Activated T-cell treated with anti-CD3 and anti-CD28 coated beads for 4 hours (primary cell): ENCODE measurements around the gene PRICKLE2.

Source experiments
- DNase-seq: peaks from one replicate; pipeline ENCODE4 v3.0.0-alpha.2; 2020

Gene PRICKLE2

GRCh38 chr3:64247991-64248646, 22.9 kb upstream of the PRICKLE2 start:
- DNase-seq, result no peak

DNA sequence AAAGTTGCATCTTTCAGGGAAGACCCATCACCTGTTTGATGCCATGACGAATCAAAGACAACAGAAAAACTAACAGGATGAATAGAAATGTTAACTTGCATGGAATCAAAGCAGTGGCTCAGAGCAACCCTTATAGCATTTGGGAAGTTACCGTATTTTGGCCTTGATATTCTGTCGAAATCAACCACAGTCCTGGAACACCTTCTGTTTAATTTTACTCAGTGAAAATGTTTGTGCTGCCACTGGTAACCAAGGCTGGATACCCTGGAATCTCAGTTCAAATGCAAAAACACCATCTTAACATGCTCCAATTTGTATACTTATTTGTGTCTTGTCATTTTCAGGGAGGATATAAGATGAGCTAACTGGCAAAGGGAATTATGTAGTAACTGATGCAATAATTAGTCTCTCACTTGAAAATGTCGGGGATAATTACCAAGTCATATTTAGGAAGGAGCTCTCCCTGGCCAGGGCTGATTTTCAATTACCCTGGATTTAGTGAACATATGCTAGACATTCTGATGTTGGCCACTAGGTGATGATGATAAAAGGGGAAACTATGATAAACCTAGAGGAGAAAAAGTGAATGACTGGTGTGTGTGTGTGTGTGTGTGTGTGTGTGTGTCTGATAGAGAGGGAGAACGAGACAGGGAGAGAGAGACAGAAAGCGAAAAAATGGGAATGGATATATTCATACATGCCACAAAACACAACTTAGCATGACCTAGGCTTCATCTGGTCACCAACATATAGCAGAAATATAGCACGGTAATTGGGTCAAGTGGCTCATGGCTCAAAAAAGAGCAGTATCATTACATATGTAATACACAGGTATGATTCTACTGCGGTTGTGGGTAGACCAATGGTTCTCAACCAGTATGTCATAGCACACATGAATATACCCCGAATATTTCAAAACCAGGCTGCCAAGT, 19.0 kb upstream of the PRICKLE2 start:
- DNase-seq, result no peak

DNA sequence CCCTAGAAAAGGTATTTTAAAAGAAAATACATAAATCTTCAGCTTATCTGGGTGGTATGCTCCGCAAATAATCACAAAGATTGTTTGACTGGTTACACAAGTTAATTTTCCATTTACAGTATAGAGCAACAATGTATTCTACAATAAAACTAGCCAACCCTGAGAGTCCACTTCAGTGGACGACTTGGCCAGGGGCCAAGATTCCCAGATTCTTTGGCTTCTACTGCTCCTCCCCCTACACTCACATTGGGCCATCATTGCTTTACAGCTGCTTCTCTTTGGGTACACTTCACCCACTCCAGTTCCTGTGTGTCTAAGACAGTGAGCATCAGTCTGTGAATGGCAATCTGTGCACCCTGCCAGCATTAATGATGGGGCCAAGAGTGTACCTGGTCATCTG, 17.2 kb upstream of the PRICKLE2 start:
- no peak for DNase-seq

GRCh38 chr3:64240959-64241358, 15.7 kb upstream of the PRICKLE2 start:
- no peak for DNase-seq

DNA sequence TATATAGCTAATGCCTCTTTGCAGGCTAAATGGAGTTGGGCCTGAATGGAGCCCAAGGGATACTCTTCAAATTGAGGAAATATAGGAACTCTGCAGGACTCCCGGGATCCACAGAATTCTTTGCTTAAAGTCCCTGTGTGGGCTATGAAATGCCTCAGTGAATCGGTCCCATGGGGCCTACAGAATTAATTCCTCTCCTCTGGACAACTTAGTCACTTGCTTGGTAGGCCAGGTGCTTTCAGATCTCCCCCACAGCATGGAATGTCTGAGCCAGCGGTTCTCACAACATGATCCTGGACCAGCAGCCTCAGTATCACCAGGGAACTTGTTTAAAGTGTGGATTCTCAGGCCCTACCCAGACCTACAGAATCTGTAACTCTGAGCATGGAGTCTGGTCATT, 15.1 kb upstream of the PRICKLE2 start:
- DNase-seq, result no peak

DNA sequence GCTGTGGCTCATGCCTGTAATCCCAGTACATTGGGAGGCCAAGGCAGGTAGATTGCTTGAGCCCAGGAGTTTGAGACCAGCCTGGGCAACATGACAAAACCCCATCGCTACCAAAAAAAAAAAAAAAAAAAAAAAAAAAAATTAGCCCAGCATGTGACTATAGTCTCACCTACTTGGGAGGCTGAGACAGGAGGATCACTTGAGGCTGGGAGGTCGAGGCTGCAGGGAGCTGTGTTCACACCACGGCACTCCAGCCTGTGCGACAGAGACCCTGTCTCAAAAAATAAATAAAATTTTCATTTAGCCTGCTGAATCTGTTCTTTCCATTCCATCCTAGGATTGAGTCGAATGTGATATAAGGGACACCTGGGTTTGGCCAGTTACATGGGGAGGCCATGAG, 14.6 kb upstream of the PRICKLE2 start:
- DNase-seq, result no peak

DNA sequence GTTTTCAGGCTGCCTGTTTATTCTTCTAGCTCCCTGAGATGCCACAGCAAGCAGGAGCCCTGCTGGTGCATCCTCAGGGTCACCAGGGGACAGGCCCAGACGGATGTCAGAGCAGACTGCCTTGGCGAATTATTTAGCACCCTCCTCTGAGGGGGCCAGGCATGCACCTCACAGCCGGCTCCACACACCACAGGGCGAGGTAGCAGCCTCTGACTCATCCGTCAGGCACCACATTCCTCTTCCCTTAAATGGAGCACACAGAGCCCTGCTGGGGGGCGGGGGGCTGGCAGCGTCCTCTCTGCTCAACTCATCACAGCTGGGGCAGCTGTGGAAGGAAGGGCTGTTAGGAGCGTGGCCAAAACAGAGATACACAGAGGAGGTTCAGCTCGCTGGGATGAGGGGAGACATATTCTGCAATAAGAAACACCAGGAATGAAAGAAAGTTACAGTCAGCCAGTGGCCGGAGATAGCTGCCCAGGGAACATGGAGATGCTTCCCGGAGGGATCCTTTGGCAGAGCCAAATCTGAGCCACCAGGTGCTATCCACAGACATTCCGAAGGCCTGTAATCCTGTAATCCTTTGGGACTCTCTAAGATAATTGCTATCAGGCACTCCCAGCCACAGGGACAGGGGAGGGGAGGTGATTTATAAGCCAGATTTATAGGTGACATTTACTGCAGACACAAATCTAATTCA, 13.9 kb upstream of the PRICKLE2 start:
- no peak for DNase-seq

GRCh38 chr3:64237083-64237482, 11.8 kb upstream of the PRICKLE2 start:
- DNase-seq, result no peak

DNA sequence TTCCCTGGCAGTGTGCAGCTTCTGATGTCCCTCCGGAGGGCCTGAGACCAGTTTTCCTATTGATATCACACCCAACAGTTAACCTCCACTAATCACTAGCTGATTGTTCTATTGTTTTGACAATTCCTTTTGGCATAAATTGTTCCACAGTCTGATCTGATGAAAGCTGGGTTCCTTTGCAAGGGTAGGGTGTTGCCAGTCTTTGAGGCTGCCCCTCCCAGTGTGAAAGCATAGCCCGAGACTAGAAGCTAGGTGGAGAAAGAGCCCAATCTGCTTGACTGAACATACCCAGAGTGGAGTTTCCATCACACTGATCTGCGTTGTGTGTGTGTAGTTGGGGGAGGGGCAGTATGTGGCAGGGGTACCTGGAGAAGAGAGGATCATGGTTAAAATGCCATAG, 10.3 kb upstream of the PRICKLE2 start:
- DNase-seq, result no peak

GRCh38 chr3:64234571-64234970, 9.3 kb upstream of the PRICKLE2 start:
- DNase-seq, result no peak

GRCh38 chr3:64232821-64233220, 7.6 kb upstream of the PRICKLE2 start:
- no peak for DNase-seq

- DNase-seq, result no peak
These were observed 4.6 kb upstream of the PRICKLE2 start for GRCh38 chr3:64229903-64230302.

GRCh38 chr3:64228110-64228509, 2.8 kb upstream of the PRICKLE2 start:
- DNase-seq, result no peak

GRCh38 chr3:64226730-64227129, 1.5 kb upstream of the PRICKLE2 start:
- no peak for DNase-seq

- no peak for DNase-seq
These were observed 631 bp upstream of the PRICKLE2 start for GRCh38 chr3:64225695-64226499.

GRCh38 chr3:64223791-64224745, 1.2 kb downstream of the PRICKLE2 start:
- no peak for DNase-seq

GRCh38 chr3:64222501-64223111, 2.7 kb downstream of the PRICKLE2 start:
- no peak for DNase-seq

- DNase-seq, result no peak
These were observed 3.6 kb downstream of the PRICKLE2 start for GRCh38 chr3:64221571-64222257.

DNA sequence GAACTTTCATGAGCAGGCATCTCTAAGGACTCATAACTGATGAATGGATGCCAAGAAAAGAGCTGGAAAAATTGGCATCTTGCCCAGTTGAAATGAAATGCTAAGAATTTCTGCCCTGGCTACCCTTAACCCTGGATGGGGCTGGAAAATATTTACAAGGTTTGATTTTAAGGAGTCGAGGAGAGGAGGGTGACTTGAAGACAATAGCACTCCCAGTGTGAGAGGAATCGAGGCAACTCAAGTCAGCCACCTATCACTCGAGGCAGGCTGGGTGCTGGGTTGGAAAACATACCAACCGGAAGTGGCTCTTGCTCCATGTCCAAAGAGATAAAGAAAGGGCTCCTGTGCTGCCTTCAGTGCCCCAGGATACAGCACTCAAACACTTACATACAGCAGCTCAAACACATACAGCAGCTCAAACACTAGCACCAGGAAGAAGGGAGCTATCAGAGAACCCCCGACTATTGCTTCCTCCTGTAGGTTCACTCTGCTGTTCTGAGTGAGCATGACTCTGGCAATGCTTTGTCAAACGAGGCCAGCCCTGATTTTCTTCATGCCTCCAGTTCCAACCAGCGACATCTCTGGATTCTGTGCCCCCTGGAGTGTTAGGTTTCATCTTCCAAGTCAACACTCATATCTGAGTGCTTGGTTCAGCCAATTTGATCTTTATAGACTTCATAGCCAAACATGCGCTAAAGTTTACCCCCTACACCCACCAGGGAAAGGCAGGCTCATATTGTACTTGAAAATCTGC, 4.9 kb downstream of the PRICKLE2 start:
- no peak for DNase-seq

GRCh38 chr3:64218746-64219145, 6.5 kb downstream of the PRICKLE2 start:
- DNase-seq, result no peak
